Fibroblast of mammary gland (primary cell): Measurements from ENCODE around the gene GRK4.

Experiments
- DNase-seq: peaks from one replicate; pipeline ENCODE4 v3.0.0-alpha.2; 2010; ENCODE audit warnings: low read depth
- H3K4me3 ChIP-seq: 2 replicates; pipeline ENCODE4 v1.5.1; 2011; ENCODE audit warnings: low read depth, mild to moderate bottlenecking, low read length, moderate library complexity; ENCODE audit not compliant: control insufficient read depth
- CTCF ChIP-seq: conservative IDR thresholded peaks from 2 replicates; pipeline ENCODE4 v1.5.1; 2011; ENCODE audit warnings: low read depth, low read length, inconsistent platforms; ENCODE audit not compliant: control insufficient read depth, insufficient read depth

Gene GRK4

DNA sequence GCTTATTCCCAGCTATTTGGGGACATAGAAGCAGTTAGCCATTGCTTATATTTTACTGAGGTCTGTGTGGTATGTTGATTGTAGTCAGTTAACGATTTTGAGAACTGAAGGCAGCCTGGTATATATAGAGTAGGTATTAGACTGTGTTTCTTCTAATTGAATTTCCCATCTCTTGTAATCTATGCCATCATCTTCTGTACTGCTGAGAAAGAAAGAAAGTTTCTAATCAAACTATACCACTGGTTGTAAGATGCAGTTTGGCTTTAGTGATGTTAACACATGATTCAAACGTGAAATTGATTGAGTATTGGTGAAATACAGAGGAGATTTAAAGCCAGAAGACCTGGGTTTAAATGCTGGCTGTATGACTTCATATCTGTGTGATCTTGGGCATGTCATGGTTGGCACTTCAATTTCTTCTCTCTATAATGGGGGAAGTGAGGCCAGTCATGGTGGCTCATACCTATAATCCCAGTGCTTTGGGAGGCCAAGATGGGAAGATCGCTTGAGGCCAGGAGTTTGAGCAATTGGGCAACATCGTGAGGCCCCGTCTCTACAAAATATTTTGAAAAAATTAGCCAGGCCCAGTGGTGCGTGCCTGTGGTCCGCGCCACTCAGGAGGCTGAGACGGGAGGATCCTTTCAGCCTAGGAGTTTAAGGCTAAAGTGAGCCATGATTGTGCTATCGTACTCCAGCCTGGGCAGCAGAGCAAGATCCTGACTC lies 122.7 kb downstream of the GRK4 start:
- H3K4me3 ChIP-seq = no peak overlapping the region
- no peak for TF ChIP-seq CTCF
- DNase-seq = no peak

- DNase-seq = no peak
- no peak for TF ChIP-seq CTCF
- no peak overlapping the region for H3K4me3 ChIP-seq
These were observed 123.9 kb downstream of the GRK4 start for GRCh38 chr4:3087115-3087797.
